GDM1 (cell line): ENCODE data around the gene BPIFB2.

Source experiments
- DNase-seq: peaks from one replicate; lab custom pipeline; 2025; lab: John Stamatoyannopoulos, UW

The BPIFB2 gene

DNA sequence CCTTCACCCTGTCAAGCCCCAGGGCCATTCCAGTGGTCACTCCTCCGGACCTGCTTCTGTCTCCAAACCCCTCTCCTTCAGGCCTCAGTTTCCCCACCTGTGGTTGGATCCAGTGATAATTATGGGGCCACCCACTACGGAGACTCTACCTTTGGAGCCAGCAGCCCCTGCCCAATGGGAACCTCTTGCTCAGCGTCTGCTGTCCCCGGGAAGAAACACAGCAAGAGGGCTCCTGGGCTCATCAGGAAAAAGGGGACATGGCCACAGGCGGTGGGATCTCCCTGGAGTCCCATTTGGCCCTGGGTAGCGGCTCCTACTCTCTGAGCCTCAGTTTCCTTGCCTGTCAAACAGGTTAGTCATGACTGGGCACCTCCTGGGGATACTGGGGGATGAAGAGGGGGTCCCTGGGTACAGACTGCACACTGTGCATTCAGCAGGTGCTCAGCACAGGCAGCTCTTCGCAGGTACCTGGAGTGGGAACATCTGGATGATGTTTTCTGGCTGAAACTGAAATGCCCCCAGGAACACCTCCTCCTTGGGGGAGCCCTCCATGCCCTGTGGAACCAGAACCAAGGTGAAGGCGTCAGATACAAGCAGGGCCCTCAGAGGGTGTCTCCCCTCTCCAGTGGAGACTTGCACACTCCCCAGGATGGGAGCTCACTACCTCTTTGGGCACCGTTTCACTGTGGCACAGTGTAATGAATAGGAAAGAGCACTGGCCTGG is 22.7 kb upstream of the BPIFB2 start:
- DNase-seq = no peak

GRCh38 chr20:32985596-32985995 is 21.9 kb upstream of the BPIFB2 start:
- no peak for DNase-seq

- DNase-seq = no peak
These were observed 21.1 kb upstream of the BPIFB2 start for GRCh38 chr20:32986331-32986966.

GRCh38 chr20:32987044-32987825 is 20.3 kb upstream of the BPIFB2 start:
- no peak for DNase-seq

- DNase-seq = no peak
These were observed 19.5 kb upstream of the BPIFB2 start for GRCh38 chr20:32988008-32988407.

GRCh38 chr20:32989507-32990283 is 17.8 kb upstream of the BPIFB2 start:
- no peak for DNase-seq

DNA sequence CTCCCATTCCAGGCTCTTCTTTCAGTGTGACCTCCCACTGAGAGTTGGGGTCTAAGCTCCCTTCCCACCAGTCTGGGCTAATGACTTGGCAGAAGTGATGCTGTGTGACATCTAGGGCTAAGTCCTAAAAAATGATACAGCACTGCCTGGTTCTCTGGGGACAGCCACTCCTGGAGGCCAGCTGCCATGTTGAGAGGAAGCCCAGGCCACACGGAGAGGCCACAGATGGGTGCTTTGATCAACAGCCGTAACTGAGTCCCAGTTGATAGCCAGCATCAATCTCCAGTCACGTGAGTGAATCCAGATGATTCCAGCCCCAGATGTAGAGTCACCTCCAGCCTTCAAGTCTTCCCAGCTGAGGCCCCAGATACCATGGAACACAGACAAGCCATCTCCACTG is 17.1 kb upstream of the BPIFB2 start:
- no peak for DNase-seq

GRCh38 chr20:32991383-32991782 is 16.1 kb upstream of the BPIFB2 start:
- no peak for DNase-seq

GRCh38 chr20:32991792-32992641 is 15.5 kb upstream of the BPIFB2 start:
- no peak for DNase-seq

- DNase-seq = no peak
These were observed 13.9 kb upstream of the BPIFB2 start for GRCh38 chr20:32993496-32994050.

DNA sequence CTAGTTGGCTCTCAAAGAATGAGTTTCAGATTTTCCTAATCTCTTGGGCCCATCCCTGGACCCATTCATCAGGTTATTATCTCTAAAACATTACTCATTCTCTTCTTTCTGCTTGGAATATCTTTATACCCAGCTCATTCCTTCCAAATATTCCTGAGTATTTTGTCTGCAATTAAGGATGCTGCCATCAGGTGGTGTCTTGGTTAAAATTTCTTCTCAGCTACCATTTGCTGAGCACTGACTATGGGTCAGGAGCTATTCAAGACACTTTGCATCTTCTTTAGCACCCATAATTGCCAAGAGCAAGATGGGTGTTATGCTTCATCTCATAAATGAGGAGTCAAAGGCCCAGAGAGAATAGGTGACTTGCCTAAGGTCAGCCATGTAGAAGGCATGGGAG is 11.7 kb upstream of the BPIFB2 start:
- DNase-seq = no peak

DNA sequence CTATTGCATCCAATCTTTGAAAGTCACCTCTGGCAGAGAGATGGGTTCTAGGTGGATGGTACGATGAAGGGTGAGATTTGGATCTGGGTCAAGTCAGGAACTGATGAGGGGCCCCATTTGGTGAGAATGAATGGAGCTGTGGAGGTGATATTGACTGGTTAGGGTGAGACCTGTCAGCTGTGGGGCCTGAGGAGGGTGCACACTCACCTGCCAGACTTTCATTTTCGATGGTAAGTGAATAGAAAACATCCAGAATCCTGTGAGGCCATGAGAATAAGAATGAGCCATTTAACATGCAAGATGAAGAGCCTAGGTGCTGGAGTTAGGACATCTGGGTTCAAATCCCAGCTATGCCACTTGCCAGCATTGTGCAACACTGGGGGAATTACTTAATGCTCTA is 10.1 kb upstream of the BPIFB2 start:
- no peak for DNase-seq

DNA sequence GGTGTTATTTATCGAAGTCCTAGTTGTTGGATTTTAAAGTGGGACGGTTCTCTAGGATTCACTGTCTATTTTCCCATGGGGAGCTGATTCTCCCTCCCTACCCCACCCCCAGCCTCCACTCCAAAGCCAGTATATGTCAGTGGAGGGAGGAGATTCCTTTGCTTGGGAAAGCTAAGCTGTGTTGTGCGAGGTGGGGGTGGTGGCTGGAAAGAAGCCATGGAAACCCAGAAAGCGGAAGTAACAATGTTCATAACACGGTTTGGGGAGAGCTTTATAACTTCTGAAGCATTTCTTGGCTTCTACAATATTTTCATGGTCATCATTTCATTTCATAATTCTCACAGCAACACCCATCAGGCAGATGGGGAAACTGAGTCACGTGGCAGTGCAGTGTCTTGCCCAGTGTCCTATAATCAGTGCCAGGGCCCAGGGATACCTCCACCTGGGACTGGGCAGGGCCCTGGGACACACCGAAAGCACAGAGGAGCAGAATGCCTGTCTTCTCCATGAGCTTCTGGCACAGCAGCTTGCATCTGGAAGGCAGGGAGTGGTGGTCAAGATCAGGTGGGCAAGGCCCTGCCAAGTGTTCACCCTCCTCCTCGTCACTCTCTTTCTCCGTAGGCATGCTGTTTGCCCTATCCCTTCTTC is 7.8 kb upstream of the BPIFB2 start:
- DNase-seq = no peak

- DNase-seq = no peak
These were observed 6.6 kb upstream of the BPIFB2 start for GRCh38 chr20:33000802-33001466.

DNA sequence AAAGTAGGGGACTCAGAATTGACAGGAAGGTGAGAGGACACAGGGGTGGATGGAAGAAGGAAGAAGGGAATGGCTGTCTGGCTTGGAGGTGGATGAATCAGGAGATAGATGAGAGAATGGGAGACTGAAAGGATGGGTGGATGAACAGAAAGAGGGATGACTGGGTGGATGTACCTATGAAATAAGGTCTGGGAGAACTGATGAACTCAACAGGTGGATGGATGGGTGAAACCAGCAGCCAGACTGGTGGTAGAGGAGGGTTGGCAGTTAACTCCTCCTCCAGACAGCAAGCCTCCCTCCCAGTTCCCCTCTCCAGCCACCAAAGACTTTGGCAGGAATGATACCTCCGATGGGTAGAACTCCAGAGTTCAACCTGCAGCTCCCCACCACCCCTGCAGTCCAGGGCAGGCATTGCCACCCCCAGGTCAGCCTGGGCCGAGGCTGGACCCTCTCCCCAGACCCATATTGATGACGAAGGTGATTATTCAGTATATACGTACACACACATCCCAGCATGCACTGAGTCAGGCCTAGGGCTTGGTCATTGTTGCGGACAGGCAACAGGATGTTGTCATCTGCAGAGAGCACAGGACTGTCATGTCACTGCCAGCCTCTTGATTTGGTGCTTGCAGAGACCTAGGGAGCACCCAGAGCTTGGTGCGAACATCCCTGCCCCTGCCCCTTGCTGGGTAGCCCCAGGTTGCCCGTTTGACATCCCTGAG is 5.3 kb upstream of the BPIFB2 start:
- DNase-seq = no peak

DNA sequence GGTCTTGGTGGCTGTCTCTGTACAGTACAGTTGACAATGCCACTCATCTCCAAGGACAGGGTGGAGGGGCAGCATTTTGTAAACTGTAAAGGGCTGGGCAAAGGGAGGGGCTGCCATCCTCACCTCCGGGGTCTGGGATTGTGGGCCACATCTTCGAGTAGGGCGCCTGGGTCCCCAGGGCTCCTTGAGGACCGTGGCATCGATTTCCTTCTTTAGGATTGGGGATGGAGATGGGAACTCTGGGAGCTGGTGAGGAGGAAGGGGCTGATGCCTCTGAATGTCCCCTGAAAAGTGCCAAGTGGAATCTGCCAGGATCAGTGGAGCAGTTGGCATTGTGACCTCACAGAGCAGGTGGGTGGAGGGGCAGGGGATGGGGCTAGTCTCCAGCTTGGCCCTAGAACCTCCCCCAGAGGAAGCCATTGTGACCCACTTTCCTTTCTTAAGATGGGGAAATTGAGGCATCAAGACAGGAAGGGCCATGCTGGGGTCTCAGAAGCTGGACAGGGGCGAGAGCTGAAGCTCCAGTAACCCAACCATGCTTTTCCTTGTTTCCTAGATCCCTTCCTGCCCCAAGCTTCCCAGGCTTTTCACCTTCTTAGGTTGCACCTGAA is 3.3 kb upstream of the BPIFB2 start, which contains the start of gene SUN5:
Gene SUN5 (minus strand): TSS at position 293 of the 611 bp plus-strand sequence. CDS start 93 bp downstream, at position 200.
- no peak for DNase-seq

DNA sequence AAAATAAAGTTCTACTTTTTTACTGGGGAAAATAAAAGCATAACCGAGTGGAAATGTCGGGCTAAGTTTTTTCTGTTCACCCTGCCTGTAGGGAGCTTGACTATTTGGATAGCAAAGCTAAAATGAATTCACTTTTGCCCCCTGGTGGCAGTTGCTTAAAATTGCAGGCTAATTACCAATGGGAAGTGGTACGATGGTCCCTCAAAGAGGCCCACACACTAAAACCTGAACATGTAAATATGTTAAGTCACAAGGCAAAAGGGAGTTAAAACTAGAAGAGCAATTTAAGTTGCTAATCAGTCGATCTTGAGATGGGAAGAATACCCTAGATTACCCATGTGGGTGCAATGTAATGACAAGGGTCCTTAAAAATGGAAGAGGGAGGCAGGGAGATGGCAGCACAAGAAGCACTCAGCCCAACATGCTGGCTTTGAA is 2.4 kb upstream of the BPIFB2 start:
- DNase-seq = no peak

DNA sequence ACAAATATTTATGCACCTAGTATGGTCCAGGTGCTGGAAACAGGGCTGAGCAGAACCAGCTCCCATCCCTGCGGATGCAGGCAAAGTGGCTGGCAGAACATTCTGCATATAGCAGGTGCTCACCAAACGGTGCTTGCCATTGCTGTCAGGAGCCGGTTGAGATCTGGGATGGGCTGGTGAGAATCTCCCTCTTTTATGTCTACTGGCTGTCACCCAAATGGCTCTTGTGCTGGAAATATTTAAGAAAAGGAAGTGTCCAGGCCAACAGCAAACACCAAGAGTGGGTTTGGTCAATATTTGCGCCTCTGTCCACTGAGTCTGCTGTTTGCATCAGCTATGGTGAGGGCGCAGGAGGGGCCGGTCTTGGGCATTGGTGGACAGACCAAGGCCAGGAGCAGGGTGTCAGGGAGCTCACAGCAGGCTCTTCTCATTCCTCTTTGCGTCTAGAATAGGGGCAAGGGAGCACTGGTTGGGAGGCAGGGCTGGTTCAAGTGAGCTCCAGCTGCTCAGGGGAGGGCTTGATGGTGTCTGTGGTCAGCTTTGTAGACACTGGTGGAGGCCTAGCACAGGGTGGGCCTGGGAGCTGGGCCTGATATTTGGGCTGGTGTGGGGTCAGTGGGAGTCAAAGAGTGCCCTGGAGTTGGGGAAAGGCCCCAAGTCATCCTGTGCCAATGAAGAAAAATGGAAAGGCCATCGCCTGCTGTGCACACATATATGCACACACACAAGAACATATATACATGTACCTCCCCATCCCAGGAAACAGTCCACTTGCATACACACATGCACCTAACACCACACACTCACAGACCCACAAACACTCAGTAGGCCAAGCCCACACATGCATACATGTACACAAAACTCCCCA is 1.4 kb upstream of the BPIFB2 start:
- no peak for DNase-seq
